T-helper 1 cell treated with Interleukin-12 subunit alpha and Interleukin-12 subunit beta and Interleukin-4 antibody, amounts not matched to agents 30 ng/mL and 1 ng/mL, for 36 hours (primary cell): ENCODE results near the gene EYA2. TPM values are rescaled to one million over a fixed set of nuclear protein-coding genes. Genes with fewer than 3 reads are reported as not detected.

Experiments used
- total RNA-seq: library from RNA; stranded (reverse); gene quantifications from 2 replicates; pipeline ENCODE4 v1.2.3, GENCODE V29; 2022

Gene EYA2
- total RNA-seq, 1 donor from 2014 or later: not detected

Other genes with a start within 250 kb of the EYA2 start
- 0.12 and 0.17 TPM in 2 replicates for gene SLC13A3, start 243.4 kb upstream of the EYA2 start, total RNA-seq
- gene TP53RK, start 205.4 kb upstream of the EYA2 start, total RNA-seq: 17.3 and 17.8 TPM in 2 replicates
- gene SLC2A10, start 185.2 kb upstream of the EYA2 start, total RNA-seq: not detected in 2 replicates